Spleen (tissue), 11 donors: ENCODE results near the gene JAGN1. TPM values are rescaled to one million over a fixed set of nuclear protein-coding genes. Genes with fewer than 3 reads are reported as not detected.

Experiments
- DNase-seq: peaks from one replicate; pipeline ENCODE4 v3.0.0-alpha.2; 2020
- H3K27ac ChIP-seq, 8 donors: fragments of 200-600 bp; sonication (generic) in 7 of 8; 1 replicate in 4 of 8; 2 replicates in 4 of 8; pipeline versions ENCODE4 v1.5.0 to v1.8.0; 2016 to 2021; ENCODE audit warnings: inconsistent platforms in 4 of 8, mild to moderate bottlenecking in 4 of 8, moderate library complexity in 1 of 8
- H3K27me3 ChIP-seq, 7 donors: fragments of 200-600 bp; sonication (generic) in 6 of 7; replicated peaks in 1 of 7; 1 replicate in 4 of 7; 2 replicates in 3 of 7; pipeline versions ENCODE4 v1.5.0 to v1.8.0; 2016 to 2021; ENCODE audit warnings: inconsistent platforms in 3 of 7, mild to moderate bottlenecking in 1 of 7
- H3K36me3 ChIP-seq, 6 donors: fragments of 200-600 bp; sonication (generic) in 5 of 6; 1 replicate in 4 of 6; 2 replicates in 2 of 6; pipeline versions ENCODE4 v1.5.0 to v1.8.0; 2016 to 2021; ENCODE audit warnings: inconsistent platforms in 2 of 6
- H3K4me1 ChIP-seq, 6 donors: fragments of 200-600 bp; sonication (generic) in 5 of 6; 1 replicate in 3 of 6; 2 replicates in 3 of 6; pipeline versions ENCODE4 v1.5.0 to v1.8.0; 2016 to 2021; ENCODE audit warnings: inconsistent platforms in 3 of 6
- H3K4me3 ChIP-seq, 8 donors: fragments of 200-600 bp; sonication (generic) in 7 of 8; 1 replicate in 4 of 8; 2 replicates in 4 of 8; pipeline versions ENCODE4 v1.5.0 to v1.8.0; 2016 to 2021; ENCODE audit warnings: inconsistent platforms in 4 of 8, mild to moderate bottlenecking in 4 of 8, moderate library complexity in 2 of 8
- H3K9me3 ChIP-seq, 8 donors: fragments of 200-600 bp; sonication (generic) in 7 of 8; 1 replicate in 4 of 8; 2 replicates in 4 of 8; pipeline versions ENCODE4 v1.5.0 to v1.8.0; 2016 to 2021; ENCODE audit warnings: inconsistent platforms in 4 of 8
- POLR2A ChIP-seq, 3 donors: fragments of 450-650 bp; IDR thresholded peaks; one replicate each; pipeline ENCODE4 v1.5.1; 2017; ENCODE audit warnings: antibody characterized with exemption in 3 of 3, mild to moderate bottlenecking in 1 of 3
- POLR2AphosphoS5 ChIP-seq, 3 donors: sonication (generic); formaldehyde crosslinking; IDR thresholded peaks; one replicate each; pipeline ENCODE4 v1.5.1; 2017; ENCODE audit warnings: antibody characterized with exemption in 3 of 3
- WGBS, 5 donors: extraction: QIAGEN DNeasy Blood & Tissue Kit in 3 of 5; methylation state at CpG; one replicate each; pipeline versions ENCODE4 v1.1.5 to v1.1.7; 2013 to 2018; 5-methylcytosine and 5-hydroxymethylcytosine counted together
- intact Hi-C: fragments of 100-400 bp; cut with DNase I; formaldehyde crosslinking; loops from one replicate; pipeline ENCODE4 v1.15.0; 2023; ENCODE audit warnings: low total_unique reads
- polyA plus RNA-seq, 3 donors: library from polyadenylated mRNA; stranded (reverse); fragments of 200-250 nt; gene quantifications; one replicate each; pipeline ENCODE4 v1.2.1, GENCODE V29; 2013
- total RNA-seq, 7 donors: library from RNA; depleted of rRNA in 3 of 7; stranded (reverse); fragments of >200 nt in 3 of 7; fragmentation: NEBNext Ultra II Directional in 4 of 7; extraction: Animal tissue kit (Norgen Biotek cat#: 25700) in 4 of 7; gene quantifications; one replicate each; pipeline versions ENCODE4 v1.1.0 to v1.2.1, GENCODE V29; 2016 to 2021
- TF ChIP-seq, protein P1 (sequence below), 11 experiments: fragments of 200-600 bp in 7 of 11; fragments of 450-650 bp in 4 of 11; sonication (generic) in 4 of 11; IDR thresholded peaks in 8 of 11; conservative IDR thresholded peaks in 3 of 11; 1 replicate in 7 of 11; 2 replicates in 4 of 11; pipeline versions ENCODE4 v1.4.0 to v1.8.0; 2016 to 2021; ENCODE audit warnings: antibody characterized with exemption in 11 of 11, inconsistent platforms in 4 of 11, mild to moderate bottlenecking in 1 of 11
- donor health status: healthy with polysubstance abuse.
- donor health status: DM: no; HTN: no; CAD: no; lungs with moderate emphysema.
- donor health status: DM: no; HTN: no; CAD: no.
- donor health status: Bipolar disorder and iron deficiency.
- donor health status: healthy.
- donor health status: DM: no; HTN: no; CAD: no.
- donor health status: DM: yes; HTN: yes; CAD: no.

Gene JAGN1
- total and polyA plus RNA-seq, 10 donors = 17.1 to 41.3 (median 25.9) TPM

DNA sequence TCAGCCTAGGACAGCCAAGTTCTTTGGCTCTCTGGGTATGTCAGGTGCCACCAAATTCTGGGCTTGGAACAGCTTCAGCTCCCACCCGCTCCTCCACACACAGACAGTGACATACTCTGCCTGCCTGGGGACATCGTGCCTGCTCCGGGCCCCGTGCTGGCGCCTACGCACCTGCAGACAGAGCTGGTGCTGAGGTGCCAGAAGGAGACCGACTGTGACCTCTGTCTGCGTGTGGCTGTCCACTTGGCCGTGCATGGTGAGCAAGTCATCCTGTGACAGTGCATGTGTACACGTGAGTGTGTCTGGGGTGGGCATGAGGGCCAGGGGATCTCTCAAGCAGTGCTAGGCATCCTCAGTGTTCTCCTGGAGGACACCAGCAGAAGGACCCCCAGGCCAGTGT is 27.4 kb downstream of the JAGN1 start:
- peaks cover 0 to 7% (median 0%) of the 10 kb centered on the region in 6 donors for H3K36me3 ChIP-seq
- intact Hi-C loops = no loop called here
- peaks cover 0 to 22% (median 0%) of the 10 kb centered on the region in 7 donors for H3K27me3 ChIP-seq
- TF ChIP-seq POLR2AphosphoS5 (IDR thresholded peaks at IDR 0.05) = no peak
- TF ChIP-seq POLR2A (IDR thresholded peaks at IDR 0.05) = no peak
- TF ChIP-seq, protein P1, sequence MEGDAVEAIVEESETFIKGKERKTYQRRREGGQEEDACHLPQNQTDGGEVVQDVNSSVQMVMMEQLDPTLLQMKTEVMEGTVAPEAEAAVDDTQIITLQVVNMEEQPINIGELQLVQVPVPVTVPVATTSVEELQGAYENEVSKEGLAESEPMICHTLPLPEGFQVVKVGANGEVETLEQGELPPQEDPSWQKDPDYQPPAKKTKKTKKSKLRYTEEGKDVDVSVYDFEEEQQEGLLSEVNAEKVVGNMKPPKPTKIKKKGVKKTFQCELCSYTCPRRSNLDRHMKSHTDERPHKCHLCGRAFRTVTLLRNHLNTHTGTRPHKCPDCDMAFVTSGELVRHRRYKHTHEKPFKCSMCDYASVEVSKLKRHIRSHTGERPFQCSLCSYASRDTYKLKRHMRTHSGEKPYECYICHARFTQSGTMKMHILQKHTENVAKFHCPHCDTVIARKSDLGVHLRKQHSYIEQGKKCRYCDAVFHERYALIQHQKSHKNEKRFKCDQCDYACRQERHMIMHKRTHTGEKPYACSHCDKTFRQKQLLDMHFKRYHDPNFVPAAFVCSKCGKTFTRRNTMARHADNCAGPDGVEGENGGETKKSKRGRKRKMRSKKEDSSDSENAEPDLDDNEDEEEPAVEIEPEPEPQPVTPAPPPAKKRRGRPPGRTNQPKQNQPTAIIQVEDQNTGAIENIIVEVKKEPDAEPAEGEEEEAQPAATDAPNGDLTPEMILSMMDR (IDR thresholded peaks at IDR 0.05 in 8 of 11, conservative IDR thresholded peaks at IDR 0.05 in 3 of 11) = no peak
- H3K4me3 ChIP-seq = peak overlapping the region in 2 of 8 donors; percentile 70 to 84
- DNase-seq = no peak
- H3K4me1 ChIP-seq = peaks cover 10 to 52% (median 38%) of the 10 kb centered on the region in 6 donors
- H3K27ac ChIP-seq = peak overlapping the region in 2 of 8 donors; percentile 84
- no peaks in the 10 kb centered on the region for H3K9me3 ChIP-seq
- 57 to 91% (median 85%) methylated on average over 1 to 10 of the region's 10 CpGs for WGBS, 5 donors

DNA sequence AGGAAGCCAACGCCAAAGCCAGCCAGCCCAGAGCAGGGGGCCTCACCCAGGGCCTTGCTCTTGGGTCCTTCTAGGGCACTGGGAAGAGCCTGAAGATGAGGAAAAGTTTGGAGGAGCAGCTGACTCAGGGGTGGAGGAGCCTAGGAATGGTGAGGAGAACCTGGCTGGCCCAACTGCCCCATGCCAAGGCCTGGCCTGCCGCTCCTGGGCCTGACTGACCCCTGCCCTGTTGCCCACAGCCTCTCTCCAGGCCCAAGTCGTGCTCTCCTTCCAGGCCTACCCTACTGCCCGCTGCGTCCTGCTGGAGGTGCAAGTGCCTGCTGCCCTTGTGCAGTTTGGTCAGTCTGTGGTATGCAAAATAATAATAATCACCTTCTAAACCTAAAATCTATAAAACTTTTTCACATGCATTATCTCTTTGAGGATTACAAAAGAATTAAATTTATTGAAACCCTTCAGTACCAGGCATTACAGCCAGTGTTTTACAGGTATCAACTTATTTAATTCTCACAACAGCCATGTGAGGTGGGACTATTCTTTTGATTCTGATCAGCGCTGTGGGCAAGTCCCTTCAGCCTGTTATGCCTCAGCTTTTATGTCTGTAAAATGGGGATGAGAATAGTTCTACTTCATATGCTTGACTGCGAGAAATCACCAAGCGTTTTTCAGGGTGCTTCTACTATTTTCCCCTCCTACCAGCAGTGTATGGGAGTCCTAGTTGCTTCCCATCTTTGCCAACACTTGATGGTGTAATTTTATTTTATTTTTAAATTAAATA is 28.0 kb downstream of the JAGN1 start:
- TF ChIP-seq POLR2A (IDR thresholded peaks at IDR 0.05) = no peak
- intact Hi-C loops = no loop called here
- Histone ChIP-seq H3K4me1 (peaks cover 10 to 52% (median 38%) of the 10 kb centered on the region in 6 donors), H3K27ac (no peak overlapping the region), H3K9me3 (no peaks in the 10 kb centered on the region), H3K36me3 (peaks cover 0 to 7% (median 0%) of the 10 kb centered on the region in 6 donors), H3K4me3 (no peak overlapping the region), H3K27me3 (peaks cover 0 to 22% (median 0%) of the 10 kb centered on the region in 7 donors)
- 90 to 95% (median 93%) methylated on average over 7 to 8 of the region's 8 CpGs for WGBS, 5 donors
- peak; percentile 57 for DNase-seq

DNA sequence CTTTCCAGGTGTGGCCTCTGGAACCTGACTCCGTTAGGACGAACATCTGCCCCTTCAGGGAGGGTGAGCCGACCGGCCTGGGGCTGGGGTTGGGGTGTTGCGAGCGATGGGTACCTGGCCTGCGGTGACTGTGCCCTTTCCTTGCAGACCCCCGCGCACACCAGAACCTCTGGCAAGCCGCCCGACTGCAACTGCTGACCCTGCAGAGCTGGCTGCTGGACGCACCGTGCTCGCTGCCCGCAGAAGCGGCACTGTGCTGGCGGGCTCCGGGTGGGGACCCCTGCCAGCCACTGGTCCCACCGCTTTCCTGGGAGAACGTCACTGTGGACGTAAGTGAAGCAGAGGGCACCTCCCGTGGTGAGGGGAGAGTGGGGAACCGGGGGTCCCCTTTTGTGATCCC is 37.7 kb downstream of the JAGN1 start:
- DNase-seq = peak; percentile 73
- Histone ChIP-seq H3K27me3 (no peaks in the 10 kb centered on the region), H3K36me3 (peaks cover 0 to 42% (median 0%) of the 10 kb centered on the region in 6 donors), H3K9me3 (no peaks in the 10 kb centered on the region), H3K27ac (no peak overlapping the region), H3K4me3 (no peak overlapping the region), H3K4me1 (peaks cover 6 to 20% (median 11%) of the 10 kb centered on the region in 6 donors)
- intact Hi-C loops = no loop called here
- WGBS, 5 donors = 93 to 97% (median 94%) methylated on average over 3 to 23 of the region's 23 CpGs
- TF ChIP-seq, protein P1 (IDR thresholded peaks at IDR 0.05 in 8 of 11, conservative IDR thresholded peaks at IDR 0.05 in 3 of 11) = no peak
- TF ChIP-seq POLR2AphosphoS5 (IDR thresholded peaks at IDR 0.05) (no peak), POLR2A (IDR thresholded peaks at IDR 0.05) (no peak)

DNA sequence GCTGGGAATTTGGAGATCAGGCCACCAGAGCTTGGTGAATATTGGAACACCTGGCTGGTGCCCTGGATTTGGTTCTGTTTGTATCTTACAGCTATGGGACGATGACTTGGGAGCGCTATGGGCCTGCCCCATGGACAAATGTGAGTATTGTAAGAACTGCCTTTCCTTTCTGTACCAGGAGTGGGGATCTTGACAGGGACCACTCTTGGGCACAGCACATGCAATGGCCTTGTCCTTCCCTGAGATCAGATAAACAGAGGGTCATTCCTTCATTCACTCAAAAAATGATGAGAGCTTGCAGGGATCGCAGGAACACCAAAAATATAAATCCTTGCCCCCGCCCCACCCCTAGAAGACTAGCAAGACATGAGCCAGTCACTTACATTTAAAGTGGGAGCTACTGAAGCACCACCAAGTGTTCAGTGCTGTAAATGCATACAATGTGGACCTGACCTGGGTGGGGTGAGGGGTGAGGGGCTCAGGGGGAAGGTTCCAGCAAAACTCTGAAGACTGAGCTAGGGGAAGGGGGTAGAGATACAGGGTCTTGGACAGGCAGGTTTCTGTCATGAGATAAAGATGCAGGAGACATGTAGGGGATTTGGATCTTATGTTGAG is 40.5 kb downstream of the JAGN1 start:
- no peak for DNase-seq
- TF ChIP-seq POLR2AphosphoS5 (IDR thresholded peaks at IDR 0.05) (no peak), POLR2A (IDR thresholded peaks at IDR 0.05) (no peak)
- TF ChIP-seq, protein P1 (IDR thresholded peaks at IDR 0.05 in 8 of 11, conservative IDR thresholded peaks at IDR 0.05 in 3 of 11) = no peak
- 86 to 98% (median 91%) methylated on average over 4 of the region's 4 CpGs for WGBS, 5 donors
- Histone ChIP-seq H3K27ac (no peak overlapping the region), H3K9me3 (no peaks in the 10 kb centered on the region), H3K27me3 (no peaks in the 10 kb centered on the region), H3K36me3 (peaks cover 0 to 35% (median 0%) of the 10 kb centered on the region in 6 donors), H3K4me1 (peaks cover 19 to 42% (median 31%) of the 10 kb centered on the region in 6 donors), H3K4me3 (no peak overlapping the region)
- intact Hi-C loops = no loop called here
